Upper lobe of left lung (tissue), 4 donors: ENCODE data around the gene MAPK12.

Source experiments
- CTCF ChIP-seq, 6 experiments: fragments of 450-650 bp in 4 of 6; fragments of 200-600 bp in 2 of 6; sonication (generic) in 2 of 6; IDR thresholded peaks; one replicate each; pipeline ENCODE4 v1.5.1; 2016 to 2019; ENCODE audit warnings: antibody characterized with exemption in 6 of 6
- POLR2AphosphoS5 ChIP-seq, 2 donors: sonication (generic); formaldehyde crosslinking; IDR thresholded peaks; one replicate each; pipeline ENCODE4 v1.5.1; 2017; ENCODE audit warnings: antibody characterized with exemption in 2 of 2

DNA sequence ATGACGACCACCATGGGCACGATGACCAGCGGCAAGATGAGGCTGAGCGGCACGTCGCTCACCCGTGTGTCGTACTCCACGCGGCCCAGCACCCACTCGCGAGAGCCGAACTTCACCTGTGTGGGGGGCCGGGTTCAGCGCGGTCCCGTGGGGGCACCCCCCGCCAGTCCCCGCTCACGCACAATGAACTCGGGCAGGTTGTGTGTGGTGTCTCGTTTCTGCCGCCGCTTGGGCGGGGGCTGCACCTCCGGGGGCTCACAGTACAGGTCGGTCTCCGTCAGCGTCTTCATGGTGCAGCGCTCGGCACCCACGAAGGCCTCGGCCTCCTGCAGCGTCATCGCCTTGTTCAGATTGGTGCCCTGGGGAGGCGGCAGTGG lies 19.9 kb upstream of the MAPK12 start:
- TF ChIP-seq CTCF (IDR thresholded peaks at IDR 0.05) (no peak), POLR2AphosphoS5 (IDR thresholded peaks at IDR 0.05) (no peak)
